H1 (cell line): ENCODE data around the gene REM1.
"Not testable (repeated sequence)": the region's sequence is repeated elsewhere in the genome, so short reads cannot be mapped to it uniquely, and the experiment has no call there.

Source experiments
- CREB1 ChIP-seq: IDR thresholded peaks from 2 replicates; pipeline ENCODE4 v1.6.1; 2012; ENCODE audit warnings: inconsistent platforms
- CTCF ChIP-seq, 3 experiments: IDR thresholded peaks; 1 replicate in 2 of 3; 2 replicates in 1 of 3; pipeline versions ENCODE4 v1.5.1 to v1.6.1; 2011; ENCODE audit warnings: low read length in 3 of 3, mild to moderate bottlenecking in 3 of 3, inconsistent platforms in 2 of 3, low read depth in 1 of 3, moderate library complexity in 1 of 3; ENCODE audit not compliant: insufficient read depth in 1 of 3; ENCODE audit errors: control extremely low read depth in 1 of 3
- EP300 ChIP-seq, 2 experiments: IDR thresholded peaks; 1 replicate in 1 of 2; 2 replicates in 1 of 2; pipeline ENCODE4 v1.6.1; 2011 to 2012; ENCODE audit warnings: low read depth in 2 of 2, low read length in 2 of 2, mild to moderate bottlenecking in 2 of 2, borderline replicate concordance in 1 of 2, inconsistent platforms in 1 of 2, moderate library complexity in 1 of 2
- HDAC6 ChIP-seq: IDR thresholded peaks from one replicate; pipeline ENCODE4 v1.7.1; 2012; ENCODE audit warnings: low read depth, mild to moderate bottlenecking, inconsistent platforms, low read length, moderate library complexity
- POLR2A ChIP-seq, 2 experiments: IDR thresholded peaks; 1 replicate in 1 of 2; 2 replicates in 1 of 2; pipeline ENCODE4 v1.6.1; 2011; ENCODE audit warnings: low read depth in 2 of 2, low read length in 2 of 2, mild to moderate bottlenecking in 2 of 2; ENCODE audit errors: control extremely low read depth in 1 of 2
- POLR2AphosphoS5 ChIP-seq: IDR thresholded peaks from 2 replicates; pipeline ENCODE4 v1.6.1; 2011; ENCODE audit warnings: low read depth, low read length
- RAD21 ChIP-seq, 2 experiments: IDR thresholded peaks in 1 of 2; conservative IDR thresholded peaks in 1 of 2; 2 replicates each; pipeline ENCODE4 v1.6.1; 2011; ENCODE audit warnings: low read depth in 2 of 2, low read length in 2 of 2, improper control_type of control experiment in 1 of 2, inconsistent platforms in 1 of 2, mild to moderate bottlenecking in 1 of 2, moderate library complexity in 1 of 2
- RFX5 ChIP-seq: IDR thresholded peaks from 2 replicates; pipeline ENCODE4 v1.6.1; 2011; ENCODE audit warnings: low read depth, low read length, improper control_type of control experiment, borderline replicate concordance
- TBP ChIP-seq: IDR thresholded peaks from 2 replicates; pipeline ENCODE4 v1.6.1; 2011; ENCODE audit warnings: low read depth, low read length, improper control_type of control experiment
- YY1 ChIP-seq: IDR thresholded peaks from 2 replicates; pipeline ENCODE4 v1.6.1; 2011; ENCODE audit warnings: low read depth, mild to moderate bottlenecking, low read length

DNA sequence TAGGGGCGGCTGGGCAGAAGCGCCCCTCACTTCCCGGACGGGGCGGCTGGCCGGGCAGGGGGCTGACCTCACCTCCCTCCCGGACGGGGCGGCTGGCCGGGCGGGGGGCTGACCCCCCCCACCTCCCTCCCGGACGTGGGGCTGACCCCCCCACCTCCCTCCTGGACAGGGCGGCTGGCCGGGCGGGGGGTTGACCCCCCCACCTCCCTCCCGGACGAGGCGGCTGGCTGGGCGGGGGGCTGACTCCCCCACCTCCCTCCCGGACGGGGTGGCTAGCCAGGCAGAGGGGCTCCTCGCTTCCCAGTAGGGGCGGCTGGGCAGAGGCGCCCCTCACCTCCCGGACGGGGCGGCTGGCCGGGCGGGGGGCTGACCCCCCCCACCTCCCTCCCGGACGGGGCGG, 4.1 kb upstream of the REM1 start:
- not testable (repeated sequence) for TF ChIP-seq TBP; EP300 (IDR thresholded peaks at IDR 0.05; ENCODE audit: borderline replicate concordance in 1 of 2, low read depth in 2 of 2, low read length in 2 of 2); POLR2AphosphoS5; POLR2A (IDR thresholded peaks at IDR 0.05; ENCODE audit: control extremely low read depth in 1 of 2, low read depth in 2 of 2, low read length in 2 of 2); YY1; CTCF (IDR thresholded peaks at IDR 0.05; ENCODE audit: control extremely low read depth in 1 of 3, insufficient read depth in 1 of 3, low read depth in 1 of 3, low read length in 3 of 3); HDAC6; RAD21 (IDR thresholded peaks at IDR 0.05 in 1 of 2, conservative IDR thresholded peaks at IDR 0.05 in 1 of 2; ENCODE audit: low read depth in 2 of 2, low read length in 2 of 2); CREB1; RFX5
